ENCODE measurements around the gene HECTD1. TPM values are rescaled to one million over a fixed set of nuclear protein-coding genes. Genes with fewer than 3 reads are reported as not detected.
"Not testable (repeated sequence)": the region's sequence is repeated elsewhere in the genome, so short reads cannot be mapped to it uniquely, and the experiment has no call there.

Gene HECTD1
- total RNA-seq, 1 experiment from 2014 or later = 37.7 TPM

GRCh38 chr14:31182016-31182415, 25.6 kb downstream of the HECTD1 start:
- DNase-seq = not testable (repeated sequence)

GRCh38 chr14:31181271-31181670, 26.3 kb downstream of the HECTD1 start:
- Histone ChIP-seq H3K4me3 (no peak overlapping the region), H3K36me3 (no peaks in the 10 kb centered on the region; the same call in 1 of the 2 replicates), H3K9me3 (no peaks in the 10 kb centered on the region), H3K27me3 (no peaks in the 10 kb centered on the region)
- no peak for DNase-seq

More at GRCh38 chr14:31182016-31182415, 25.6 kb downstream of the HECTD1 start:
- H3K4me3 ChIP-seq, H3K27me3 ChIP-seq, H3K36me3 ChIP-seq, H3K9me3 ChIP-seq: not testable (repeated sequence)

GRCh38 chr14:31180299-31181051, 27.1 kb downstream of the HECTD1 start:
- H3K36me3 ChIP-seq = no peaks in the 10 kb centered on the region; the same call in 1 of the 2 replicates
- no peaks in the 10 kb centered on the region for H3K27me3 ChIP-seq
- DNase-seq = no peak
- no peaks in the 10 kb centered on the region for H3K9me3 ChIP-seq
- no peak overlapping the region for H3K4me3 ChIP-seq

GRCh38 chr14:31174433-31174832, 33.2 kb downstream of the HECTD1 start:
- Histone ChIP-seq H3K4me3 (no peak overlapping the region), H3K27me3 (no peaks in the 10 kb centered on the region), H3K36me3 (peaks cover 5% of the 10 kb centered on the region), H3K9me3 (no peaks in the 10 kb centered on the region)
- DNase-seq = no peak

GRCh38 chr14:31173120-31173837, 34.3 kb downstream of the HECTD1 start:
- Histone ChIP-seq H3K27me3 (no peaks in the 10 kb centered on the region), H3K36me3 (peaks cover 9% of the 10 kb centered on the region), H3K4me3 (no peak overlapping the region), H3K9me3 (no peaks in the 10 kb centered on the region)
- no peak for DNase-seq

- DNase-seq = peak; percentile 14
- no peaks in the 10 kb centered on the region for H3K9me3 ChIP-seq
- H3K36me3 ChIP-seq = peaks cover 17% of the 10 kb centered on the region
- H3K4me3 ChIP-seq = no peak overlapping the region
- H3K27me3 ChIP-seq = no peaks in the 10 kb centered on the region
Measured at GRCh38 chr14:31172084-31172483, 35.5 kb downstream of the HECTD1 start.

- no peak overlapping the region for H3K4me3 ChIP-seq
- peaks cover 21% of the 10 kb centered on the region for H3K36me3 ChIP-seq
- H3K27me3 ChIP-seq = no peaks in the 10 kb centered on the region
- DNase-seq = no peak
- H3K9me3 ChIP-seq = no peaks in the 10 kb centered on the region
Measured at GRCh38 chr14:31170411-31170810, 37.2 kb downstream of the HECTD1 start.

GRCh38 chr14:31169877-31170276, 37.7 kb downstream of the HECTD1 start:
- Histone ChIP-seq H3K4me3 (no peak overlapping the region), H3K27me3 (no peaks in the 10 kb centered on the region), H3K36me3 (peaks cover 22% of the 10 kb centered on the region), H3K9me3 (no peaks in the 10 kb centered on the region)
- no peak for DNase-seq

GRCh38 chr14:31167032-31167431, 40.6 kb downstream of the HECTD1 start:
- Histone ChIP-seq H3K36me3 (peaks cover 33% of the 10 kb centered on the region), H3K27me3 (no peaks in the 10 kb centered on the region), H3K4me3 (no peak overlapping the region), H3K9me3 (no peaks in the 10 kb centered on the region)
- DNase-seq = no peak

GRCh38 chr14:31166271-31166561, 41.4 kb downstream of the HECTD1 start:
- Histone ChIP-seq H3K36me3 (peaks cover 33% of the 10 kb centered on the region), H3K27me3 (no peaks in the 10 kb centered on the region), H3K4me3 (no peak overlapping the region), H3K9me3 (no peaks in the 10 kb centered on the region)
- no peak for DNase-seq

GRCh38 chr14:31164115-31164514, 43.5 kb downstream of the HECTD1 start:
- peaks cover 33% of the 10 kb centered on the region for H3K36me3 ChIP-seq
- H3K4me3 ChIP-seq = no peak overlapping the region
- H3K27me3 ChIP-seq = no peaks in the 10 kb centered on the region
- H3K9me3 ChIP-seq = no peaks in the 10 kb centered on the region
- DNase-seq = no peak

GRCh38 chr14:31162910-31163649, 44.5 kb downstream of the HECTD1 start:
- H3K4me3 ChIP-seq = no peak overlapping the region
- H3K9me3 ChIP-seq = no peaks in the 10 kb centered on the region
- no peaks in the 10 kb centered on the region for H3K27me3 ChIP-seq
- peaks cover 28% of the 10 kb centered on the region for H3K36me3 ChIP-seq
- no peak for DNase-seq

GRCh38 chr14:31161274-31161673, 46.3 kb downstream of the HECTD1 start:
- Histone ChIP-seq H3K36me3 (peaks cover 31% of the 10 kb centered on the region), H3K9me3 (no peaks in the 10 kb centered on the region), H3K27me3 (no peaks in the 10 kb centered on the region), H3K4me3 (no peak overlapping the region)
- no peak for DNase-seq

GRCh38 chr14:31159682-31160296, 47.8 kb downstream of the HECTD1 start:
- peak; percentile 79 for DNase-seq
- peaks cover 29% of the 10 kb centered on the region for H3K36me3 ChIP-seq

GRCh38 chr14:31154956-31155355, 52.6 kb downstream of the HECTD1 start:
- Histone ChIP-seq H3K27me3 (no peaks in the 10 kb centered on the region), H3K36me3 (peaks cover 23% of the 10 kb centered on the region), H3K4me3 (no peak overlapping the region), H3K9me3 (no peaks in the 10 kb centered on the region)
- peak; percentile 32 for DNase-seq

More at GRCh38 chr14:31159682-31160296, 47.8 kb downstream of the HECTD1 start:
- Histone ChIP-seq H3K4me3 (no peak overlapping the region), H3K27me3 (no peaks in the 10 kb centered on the region), H3K9me3 (no peaks in the 10 kb centered on the region)

GRCh38 chr14:31142455-31143087, 65.0 kb downstream of the HECTD1 start:
- H3K9me3 ChIP-seq = no peaks in the 10 kb centered on the region
- H3K36me3 ChIP-seq = peaks cover 27% of the 10 kb centered on the region
- no peak overlapping the region for H3K4me3 ChIP-seq
- DNase-seq = no peak
- H3K27me3 ChIP-seq = no peaks in the 10 kb centered on the region

Measured in MG63 (cell line).